ENCODE data around the gene ANXA8.

DNA sequence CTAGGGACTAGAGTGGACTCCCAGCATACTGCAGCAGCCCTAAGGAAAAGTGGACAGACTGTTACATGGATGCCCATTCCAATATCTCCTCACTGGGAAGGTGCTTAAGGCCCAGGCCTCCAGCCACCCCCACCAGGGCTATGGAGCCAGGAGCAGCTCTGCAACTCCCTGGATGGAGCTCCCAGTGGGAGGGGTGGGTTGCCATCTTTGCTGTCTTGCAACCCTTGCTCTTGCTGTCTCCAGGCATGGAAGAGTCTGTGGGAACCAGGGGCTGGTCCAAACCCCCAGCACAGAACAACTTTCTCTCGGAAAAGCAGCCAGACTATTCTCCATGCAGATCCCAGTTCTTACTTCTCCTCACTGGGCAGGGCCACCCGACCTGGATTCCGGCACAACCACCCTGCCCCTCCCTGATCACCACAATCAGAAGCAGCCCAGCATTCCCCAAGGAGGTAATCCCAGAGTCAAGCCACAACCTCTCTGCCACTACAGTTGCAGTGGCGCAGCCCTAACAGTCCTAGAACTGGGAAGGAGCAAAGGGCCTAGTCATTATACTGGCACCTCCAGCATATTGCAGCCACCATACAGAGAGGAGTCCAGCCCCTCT is 58.0 kb downstream of the ANXA8 start:
- TF ChIP-seq, protein P1, sequence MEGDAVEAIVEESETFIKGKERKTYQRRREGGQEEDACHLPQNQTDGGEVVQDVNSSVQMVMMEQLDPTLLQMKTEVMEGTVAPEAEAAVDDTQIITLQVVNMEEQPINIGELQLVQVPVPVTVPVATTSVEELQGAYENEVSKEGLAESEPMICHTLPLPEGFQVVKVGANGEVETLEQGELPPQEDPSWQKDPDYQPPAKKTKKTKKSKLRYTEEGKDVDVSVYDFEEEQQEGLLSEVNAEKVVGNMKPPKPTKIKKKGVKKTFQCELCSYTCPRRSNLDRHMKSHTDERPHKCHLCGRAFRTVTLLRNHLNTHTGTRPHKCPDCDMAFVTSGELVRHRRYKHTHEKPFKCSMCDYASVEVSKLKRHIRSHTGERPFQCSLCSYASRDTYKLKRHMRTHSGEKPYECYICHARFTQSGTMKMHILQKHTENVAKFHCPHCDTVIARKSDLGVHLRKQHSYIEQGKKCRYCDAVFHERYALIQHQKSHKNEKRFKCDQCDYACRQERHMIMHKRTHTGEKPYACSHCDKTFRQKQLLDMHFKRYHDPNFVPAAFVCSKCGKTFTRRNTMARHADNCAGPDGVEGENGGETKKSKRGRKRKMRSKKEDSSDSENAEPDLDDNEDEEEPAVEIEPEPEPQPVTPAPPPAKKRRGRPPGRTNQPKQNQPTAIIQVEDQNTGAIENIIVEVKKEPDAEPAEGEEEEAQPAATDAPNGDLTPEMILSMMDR (IDR thresholded peaks at IDR 0.05): no peak
- no peak for TF ChIP-seq POLR2AphosphoS5 (IDR thresholded peaks at IDR 0.05)

Data from upper lobe of left lung (tissue), 4 donors.